ENCODE data around the gene AQP6. TPM values are rescaled to one million over a fixed set of nuclear protein-coding genes. Genes with fewer than 3 reads are reported as not detected.

AQP6 gene
- total RNA-seq, 2 experiments from 2014 or later: not detected

GRCh38 chr12:49962861-49963765, 9.6 kb upstream of the AQP6 start:
- Histone ChIP-seq H3K9me2 (ENCODE audit: insufficient read depth, low read length) (no peaks in the 10 kb centered on the region), H2AFZ (ENCODE audit: low read length) (no peak overlapping the region), H3K4me3 (ENCODE audit: low read depth, low read length, poor library complexity, severe bottlenecking) (no peak overlapping the region), H3K79me2 (ENCODE audit: insufficient read depth, low read depth, low read length) (no peaks in the 10 kb centered on the region), H3K4me2 (ENCODE audit: low read length) (no peak overlapping the region), H3K27ac (ENCODE audit: low read depth, low read length, poor library complexity, severe bottlenecking) (no peak overlapping the region), H3K4me1 (ENCODE audit: insufficient read depth, low read length, poor library complexity, severe bottlenecking) (peaks cover 19% of the 10 kb centered on the region), H4K20me1 (ENCODE audit: insufficient read depth, low read length) (no peaks in the 10 kb centered on the region), H3K9me3 (ENCODE audit: low read length) (no peaks in the 10 kb centered on the region), H3K36me3 (ENCODE audit: insufficient read depth, low read length) (no peaks in the 10 kb centered on the region)
- POLR2A ChIA-PET: interaction anchor here (0.5 kb wide), 1 partner anchor 61 kb away, joined by 4 read pairs; no protein-coding TSS in a partner anchor
- TF ChIP-seq CTCF (conservative IDR thresholded peaks at IDR 0.05; ENCODE audit: low read length) (no peak), EZH2phosphoT487 (IDR thresholded peaks at IDR 0.05; ENCODE audit: borderline replicate concordance, low read depth, low read length) (no peak)
- intact Hi-C loops (cut with micrococcal nuclease; ENCODE audit: unreplicated experiment): no loop called here
- BruUV-seq (replicated peaks): no TSS peak
- CTCF ChIA-PET (ENCODE audit: unreplicated experiment): no interaction called here
- DNase-seq (ENCODE audit: low spot score): no peak

GRCh38 chr12:49963976-49964815, 8.6 kb upstream of the AQP6 start:
- H3K27ac ChIP-seq (ENCODE audit: low read depth, low read length, poor library complexity, severe bottlenecking): no peak overlapping the region
- H2AFZ ChIP-seq (ENCODE audit: low read length): no peak overlapping the region
- no peak overlapping the region for H3K4me2 ChIP-seq (ENCODE audit: low read length)
- peaks cover 19% of the 10 kb centered on the region for H3K4me1 ChIP-seq (ENCODE audit: insufficient read depth, low read length, poor library complexity, severe bottlenecking)
- H3K4me3 ChIP-seq (ENCODE audit: low read depth, low read length, poor library complexity, severe bottlenecking): no peak overlapping the region
- H3K79me2 ChIP-seq (ENCODE audit: insufficient read depth, low read depth, low read length): no peaks in the 10 kb centered on the region
- no peaks in the 10 kb centered on the region for H3K36me3 ChIP-seq (ENCODE audit: insufficient read depth, low read length)
- DNase-seq (ENCODE audit: low spot score): no peak
- ChIA-PET CTCF (ENCODE audit: unreplicated experiment) (interaction anchor here (2.1 kb wide), 1 partner anchor 91 kb away, joined by 13 read pairs; no protein-coding TSS in a partner anchor), POLR2A (interaction anchor here (0.5 kb wide), 1 partner anchor 62 kb away, joined by 4 read pairs; no protein-coding TSS in a partner anchor)
- intact Hi-C loops (cut with micrococcal nuclease; ENCODE audit: unreplicated experiment): no loop called here
- TF ChIP-seq EZH2phosphoT487 (IDR thresholded peaks at IDR 0.05; ENCODE audit: borderline replicate concordance, low read depth, low read length): no peak
- no peak for TF ChIP-seq CTCF (conservative IDR thresholded peaks at IDR 0.05; ENCODE audit: low read length)
- H3K9me2 ChIP-seq (ENCODE audit: insufficient read depth, low read length): no peaks in the 10 kb centered on the region
- no TSS peak for BruUV-seq (replicated peaks)
- H3K9me3 ChIP-seq (ENCODE audit: low read length): no peaks in the 10 kb centered on the region
- H4K20me1 ChIP-seq (ENCODE audit: insufficient read depth, low read length): no peaks in the 10 kb centered on the region

All from OCI-LY7 (cell line).